ENCODE data around the gene ADAMTS12. TPM values are rescaled to one million over a fixed set of nuclear protein-coding genes. Genes with fewer than 3 reads are reported as not detected.
"Not testable (repeated sequence)": the region's sequence is repeated elsewhere in the genome, so short reads cannot be mapped to it uniquely, and the experiment has no call there.

The ADAMTS12 gene
- total RNA-seq, 1 experiment from 2014 or later = not detected

DNA sequence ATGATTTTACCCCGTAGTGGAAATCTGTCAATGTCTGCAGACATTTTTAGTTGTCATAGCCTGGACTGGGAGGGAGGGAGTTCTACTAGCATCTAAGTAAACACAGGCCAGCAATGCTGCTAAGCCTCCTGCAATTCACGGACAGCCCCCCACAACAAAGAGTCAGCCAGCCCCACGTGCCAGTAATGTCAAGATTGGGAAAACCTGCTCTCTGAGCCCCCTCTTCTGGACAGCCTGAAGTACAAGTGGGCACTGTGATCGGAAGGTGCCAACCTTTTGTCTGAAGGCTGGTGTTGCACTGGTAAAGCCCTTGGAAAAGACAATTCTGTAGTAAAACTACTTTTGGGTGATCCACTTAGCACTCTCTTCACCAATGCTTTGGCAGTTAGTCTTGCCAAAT lies 296.5 kb downstream of the ADAMTS12 start:
- in situ Hi-C loops (cut with HindIII; ENCODE audit: low pct_unique_long_range_greater_than_20kb, low sequenced_read_pairs) = no loop called here
- no peak for DNase-seq (ENCODE audit: low read depth)

DNA sequence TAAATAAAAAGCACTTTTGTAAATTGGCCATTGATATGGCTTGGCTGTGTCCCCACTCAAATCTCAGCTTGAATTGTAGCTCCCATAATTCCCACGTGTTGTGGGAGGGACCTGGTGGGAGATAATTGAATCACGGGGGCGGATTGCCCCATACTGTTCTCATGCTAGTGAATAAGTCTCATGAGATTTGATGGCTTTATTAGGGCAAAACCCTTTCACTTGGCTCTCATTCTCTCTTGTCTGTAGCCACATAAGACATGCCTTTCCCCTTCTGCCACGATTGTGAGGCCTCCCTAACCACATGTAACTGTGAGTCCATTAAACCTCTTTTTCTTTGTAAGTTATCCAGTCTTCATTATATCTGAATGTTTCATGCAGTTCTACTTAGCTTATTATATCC lies 297.8 kb downstream of the ADAMTS12 start:
- DNase-seq (ENCODE audit: low read depth) = no peak

DNA sequence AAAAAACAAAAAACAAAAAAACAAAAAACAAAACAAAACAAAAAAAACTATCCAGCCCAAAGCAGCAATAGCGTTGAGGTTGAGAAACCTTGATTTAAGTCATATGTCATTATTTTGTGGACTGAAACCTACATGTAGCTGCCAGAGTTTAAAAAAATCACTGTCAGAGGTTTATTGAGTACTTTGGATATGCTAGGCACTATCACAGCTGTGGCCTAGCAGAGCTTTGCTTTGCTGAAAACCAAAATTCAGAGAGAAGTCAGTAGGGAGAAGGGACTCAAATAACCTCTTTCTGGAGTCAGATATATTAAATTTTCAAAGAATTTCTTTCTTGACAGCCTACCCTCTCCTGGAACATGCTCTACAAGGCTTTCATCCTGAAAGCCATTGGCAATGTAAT lies 299.5 kb downstream of the ADAMTS12 start:
- in situ Hi-C loops (cut with HindIII; ENCODE audit: low pct_unique_long_range_greater_than_20kb, low sequenced_read_pairs) = no loop called here
- DNase-seq (ENCODE audit: low read depth) = no peak

More for the DNA sequence above, 297.8 kb downstream of the ADAMTS12 start:
- in situ Hi-C loops (cut with HindIII; ENCODE audit: low pct_unique_long_range_greater_than_20kb, low sequenced_read_pairs) = no loop called here

DNA sequence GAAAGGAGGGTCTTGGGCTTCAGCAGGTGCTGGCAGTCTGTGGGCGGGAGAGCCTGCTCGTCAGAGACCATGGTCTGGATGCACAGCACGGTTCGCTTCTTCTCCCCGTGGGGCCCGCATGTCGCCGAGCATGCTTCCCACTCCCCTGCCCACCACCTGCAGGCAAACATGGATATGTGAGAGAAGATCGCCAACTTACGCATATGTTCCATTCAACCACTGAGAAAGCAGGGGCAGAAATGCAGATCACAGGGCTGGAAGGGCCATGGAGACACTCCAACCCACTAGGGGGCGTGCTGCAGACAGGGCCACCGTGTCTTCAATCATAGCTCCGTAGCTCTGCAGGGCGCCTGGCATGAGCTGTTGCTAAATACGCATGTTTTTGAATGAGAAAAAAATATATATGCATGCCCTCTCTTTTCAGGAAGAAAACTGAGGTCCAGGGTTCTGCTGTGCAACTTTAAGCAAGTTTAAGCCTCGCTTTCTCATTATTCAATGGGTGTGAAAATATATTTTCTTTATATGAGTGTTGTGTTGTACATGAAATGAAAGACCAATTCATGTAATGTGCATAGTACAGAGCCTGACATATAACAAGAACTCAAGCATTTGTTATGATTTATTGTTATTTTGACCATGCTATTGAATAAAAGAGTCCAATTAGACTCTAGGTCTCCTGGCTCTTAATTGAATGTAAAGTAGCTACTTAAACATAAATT lies 303.0 kb downstream of the ADAMTS12 start:
- in situ Hi-C loops (cut with HindIII; ENCODE audit: low pct_unique_long_range_greater_than_20kb, low sequenced_read_pairs) = no loop called here
- no peak for DNase-seq (ENCODE audit: low read depth)

DNA sequence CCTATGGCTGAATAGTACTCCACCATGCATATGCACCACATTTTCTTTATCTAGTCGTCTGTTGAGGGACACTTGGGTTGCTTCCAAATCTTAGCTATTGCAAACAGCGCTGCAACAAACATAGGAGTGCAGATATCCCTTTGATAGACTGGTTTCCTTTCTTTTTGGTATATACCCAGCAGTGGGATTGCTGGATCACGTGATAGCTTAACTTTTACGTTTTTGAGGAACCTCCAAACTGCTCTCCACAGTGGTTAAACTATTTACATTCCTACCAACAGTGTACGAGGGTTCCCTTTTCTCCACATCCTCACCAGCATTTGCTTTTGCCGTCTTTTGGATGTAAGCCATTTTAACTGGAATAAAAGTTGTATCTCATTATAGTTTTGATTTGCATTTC lies 308.5 kb downstream of the ADAMTS12 start:
- DNase-seq (ENCODE audit: low read depth) = no peak
- in situ Hi-C loops (cut with HindIII; ENCODE audit: low pct_unique_long_range_greater_than_20kb, low sequenced_read_pairs) = no loop called here

DNA sequence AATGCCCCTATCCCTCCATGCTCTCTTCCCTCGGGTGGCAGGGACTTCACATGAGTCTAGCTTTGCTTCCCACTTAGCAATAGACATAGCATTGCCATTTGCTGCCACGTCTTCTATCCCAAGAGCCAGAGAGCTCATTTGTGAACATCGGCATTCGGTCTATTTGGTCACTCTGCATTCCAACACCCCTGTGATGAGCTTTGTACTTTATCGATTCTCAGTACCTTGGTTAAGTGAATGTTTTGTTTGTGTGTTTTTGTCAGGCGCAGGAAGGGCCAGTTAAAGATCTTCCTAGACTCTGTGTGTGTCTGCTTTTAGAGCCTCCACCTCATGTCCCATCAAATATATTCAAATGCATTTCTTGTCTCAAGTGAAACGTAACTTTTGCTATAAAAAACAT lies 309.4 kb downstream of the ADAMTS12 start:
- in situ Hi-C loops (cut with HindIII; ENCODE audit: low pct_unique_long_range_greater_than_20kb, low sequenced_read_pairs) = no loop called here
- DNase-seq (ENCODE audit: low read depth) = no peak

DNA sequence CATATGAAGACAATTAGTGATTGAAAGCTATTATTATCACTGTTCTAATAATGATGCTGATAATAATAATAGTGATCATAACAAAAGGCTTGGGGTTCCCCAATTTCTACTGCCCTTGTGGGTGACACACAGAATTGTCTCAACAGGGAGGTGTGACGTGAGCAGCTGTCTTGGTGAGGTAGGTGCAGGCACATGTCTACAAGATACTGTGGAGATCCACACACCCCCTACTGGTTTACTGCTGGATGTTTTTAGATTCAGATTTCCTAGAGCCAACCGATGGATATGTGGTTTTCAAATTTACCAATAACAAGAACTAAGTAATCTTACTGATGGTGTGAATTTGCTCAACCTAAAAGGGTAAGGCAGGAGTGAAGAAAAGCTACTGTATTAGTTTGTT lies 312.0 kb downstream of the ADAMTS12 start:
- DNase-seq (ENCODE audit: low read depth) = no peak
- in situ Hi-C loops (cut with HindIII; ENCODE audit: low pct_unique_long_range_greater_than_20kb, low sequenced_read_pairs) = no loop called here

DNA sequence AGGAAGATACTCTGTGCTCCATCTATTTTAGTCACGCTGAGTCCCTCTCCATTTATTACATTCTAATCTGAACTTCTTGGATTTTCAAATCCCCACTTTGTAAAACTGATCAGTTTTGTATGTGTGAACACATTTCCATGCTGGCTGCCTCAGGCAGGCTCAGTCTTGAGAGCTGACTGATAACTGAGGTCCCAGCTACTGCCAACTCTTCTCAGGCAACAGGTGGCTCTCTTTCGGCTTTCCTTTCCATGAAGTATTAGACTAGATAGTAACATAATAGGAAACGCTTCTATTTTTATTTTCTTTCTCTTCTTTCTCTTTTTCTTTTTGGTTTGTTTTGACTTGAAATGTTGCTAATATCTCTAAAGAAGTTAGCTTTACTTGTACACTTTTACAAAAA lies 312.6 kb downstream of the ADAMTS12 start:
- in situ Hi-C loops (cut with HindIII; ENCODE audit: low pct_unique_long_range_greater_than_20kb, low sequenced_read_pairs) = no loop called here
- no peak for DNase-seq (ENCODE audit: low read depth)

DNA sequence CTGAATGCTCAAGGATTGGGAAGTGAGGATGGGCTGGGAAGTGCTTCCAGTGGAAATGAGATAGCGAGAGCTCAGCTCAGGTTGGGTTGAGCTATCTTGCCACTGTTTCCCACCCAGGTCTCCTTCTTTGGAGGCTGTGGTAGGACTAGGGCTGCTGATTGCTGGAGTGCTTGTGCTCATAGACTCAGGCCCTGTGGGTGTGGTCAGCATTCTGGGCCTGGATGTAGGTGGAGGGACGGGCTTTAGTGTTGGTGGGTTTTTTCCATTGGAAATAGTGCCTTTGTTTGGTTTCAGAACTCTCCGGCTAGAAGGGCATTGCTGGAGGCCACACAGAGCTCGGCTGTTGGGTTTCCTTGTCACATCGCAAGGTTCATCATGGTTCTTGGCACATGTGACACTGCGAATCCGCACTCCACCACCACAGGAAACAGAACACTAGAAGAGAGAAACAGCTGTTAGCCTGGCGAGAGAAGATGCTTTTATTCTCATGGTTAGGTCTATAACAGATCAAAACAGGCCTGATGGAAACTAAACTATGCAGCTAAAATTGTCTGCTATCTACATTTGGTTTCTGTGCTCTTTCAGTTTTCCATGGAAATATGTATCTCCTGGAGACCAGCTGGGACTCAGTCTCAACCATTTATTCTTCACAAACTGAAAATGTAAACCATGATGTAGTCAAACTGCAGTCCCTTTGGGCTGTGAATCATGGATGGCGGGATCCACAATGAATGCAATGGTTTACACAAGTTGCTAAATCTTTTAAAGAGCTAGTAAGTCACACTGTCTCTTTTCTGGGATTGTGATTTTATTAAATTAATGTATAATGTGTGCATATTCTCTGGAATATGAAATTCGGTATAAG lies 314.8 kb downstream of the ADAMTS12 start:
- in situ Hi-C loops (cut with HindIII; ENCODE audit: low pct_unique_long_range_greater_than_20kb, low sequenced_read_pairs) = no loop called here
- no peak for DNase-seq (ENCODE audit: low read depth)

DNA sequence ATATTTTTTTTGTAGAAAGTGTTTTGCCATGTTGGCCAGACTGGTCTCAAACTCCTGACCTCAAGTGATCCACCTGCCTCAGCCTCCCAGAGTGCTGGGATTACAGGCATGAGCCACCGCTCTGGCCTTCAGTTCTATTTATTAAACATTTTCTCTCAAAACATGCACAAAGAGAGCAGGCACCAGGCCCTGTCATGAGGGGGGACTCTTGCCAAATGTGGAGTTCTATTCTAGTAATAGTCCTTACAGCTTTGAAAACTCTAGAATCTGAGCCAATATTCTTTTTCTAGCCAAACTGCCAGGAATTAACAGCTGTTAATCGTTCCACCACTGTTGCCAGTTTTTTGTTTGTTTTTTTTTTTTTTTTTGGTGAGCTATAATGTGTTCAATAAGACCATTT lies 326.5 kb downstream of the ADAMTS12 start:
- in situ Hi-C loops (cut with HindIII; ENCODE audit: low pct_unique_long_range_greater_than_20kb, low sequenced_read_pairs) = no loop called here
- DNase-seq (ENCODE audit: low read depth) = no peak

DNA sequence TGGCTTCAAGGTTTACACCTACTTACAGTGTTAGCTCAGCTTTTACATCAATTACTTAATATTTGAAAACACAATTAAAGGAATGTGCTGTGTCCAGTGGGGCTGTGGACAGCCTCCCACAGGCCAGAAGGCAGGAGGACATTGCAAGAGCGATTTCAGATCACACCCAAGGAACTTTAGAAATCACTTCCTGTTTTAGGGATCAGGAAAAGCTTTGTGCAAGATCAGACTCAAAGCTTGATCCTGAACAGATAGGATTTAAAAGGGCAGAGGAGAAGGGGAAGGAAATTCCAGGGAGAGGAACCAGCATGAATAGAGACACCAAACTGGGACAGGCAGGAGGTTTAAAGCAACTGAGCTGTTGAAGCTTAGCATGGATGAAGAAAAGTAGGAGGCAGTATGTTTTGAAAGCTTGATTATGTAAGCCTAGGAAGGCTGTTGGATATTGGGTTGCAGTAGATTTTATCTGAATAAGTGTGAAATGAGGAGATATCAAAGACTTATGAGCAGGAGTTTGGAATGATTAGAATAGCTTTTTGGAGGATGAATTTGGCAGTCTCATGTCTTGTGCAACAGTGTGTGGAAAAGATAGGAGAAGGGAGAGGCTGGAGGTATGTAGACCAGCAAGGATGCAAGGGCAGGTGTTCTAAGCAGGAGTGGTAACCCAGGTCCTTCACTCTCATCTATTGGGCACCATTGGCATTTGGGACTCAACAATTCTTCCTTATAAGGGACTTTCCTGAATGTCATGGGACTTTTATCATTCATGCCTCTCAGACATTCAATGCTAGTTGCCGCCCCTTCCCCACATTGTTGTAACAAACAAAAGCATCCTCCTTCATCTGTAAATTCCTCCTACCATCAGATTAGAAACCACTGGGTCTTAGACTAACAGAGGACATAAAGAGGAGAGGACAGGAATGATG lies 327.5 kb downstream of the ADAMTS12 start:
- DNase-seq (ENCODE audit: low read depth) = no peak
- in situ Hi-C loops (cut with HindIII; ENCODE audit: low pct_unique_long_range_greater_than_20kb, low sequenced_read_pairs) = no loop called here

DNA sequence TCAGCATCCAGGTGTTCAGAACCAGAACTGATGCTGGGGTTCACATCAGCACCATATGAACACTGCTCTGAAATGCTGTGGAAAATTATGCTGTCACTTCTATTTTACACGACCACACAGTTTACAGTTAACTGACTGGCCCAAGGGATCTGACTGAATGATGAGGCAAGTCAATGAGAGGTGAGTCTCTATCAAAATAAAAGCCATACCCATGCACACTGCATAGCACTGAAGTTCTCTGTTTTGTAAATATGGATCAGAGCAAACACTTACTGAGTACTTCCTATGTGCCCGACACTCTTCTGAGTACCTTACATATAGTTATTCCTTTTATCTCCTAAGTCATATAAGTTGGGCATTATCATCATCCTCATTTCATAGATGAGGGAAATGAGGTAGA lies 328.3 kb downstream of the ADAMTS12 start:
- in situ Hi-C loops (cut with HindIII; ENCODE audit: low pct_unique_long_range_greater_than_20kb, low sequenced_read_pairs) = no loop called here
- DNase-seq (ENCODE audit: low read depth) = no peak

DNA sequence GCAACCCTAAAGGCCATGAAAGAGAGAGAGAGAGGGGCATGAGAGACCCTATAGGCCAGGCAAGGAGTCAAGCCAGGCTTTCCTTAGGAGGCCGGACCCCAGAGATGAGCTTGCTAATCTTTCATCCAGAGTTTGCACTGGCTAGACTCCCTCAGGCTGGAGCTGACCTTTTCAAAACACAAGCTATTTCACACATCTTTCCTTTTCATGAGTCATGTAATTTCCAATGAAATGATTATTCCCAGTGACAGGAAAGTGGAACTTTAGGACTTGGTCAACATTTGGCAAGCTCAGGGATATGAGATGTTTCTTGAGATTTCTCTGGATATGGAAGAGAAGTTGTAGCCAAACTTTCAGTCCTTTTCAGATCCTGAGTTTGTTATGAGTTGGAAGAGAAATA lies 333.3 kb downstream of the ADAMTS12 start:
- no peak for DNase-seq (ENCODE audit: low read depth)
- in situ Hi-C loops (cut with HindIII; ENCODE audit: low pct_unique_long_range_greater_than_20kb, low sequenced_read_pairs) = no loop called here

DNA sequence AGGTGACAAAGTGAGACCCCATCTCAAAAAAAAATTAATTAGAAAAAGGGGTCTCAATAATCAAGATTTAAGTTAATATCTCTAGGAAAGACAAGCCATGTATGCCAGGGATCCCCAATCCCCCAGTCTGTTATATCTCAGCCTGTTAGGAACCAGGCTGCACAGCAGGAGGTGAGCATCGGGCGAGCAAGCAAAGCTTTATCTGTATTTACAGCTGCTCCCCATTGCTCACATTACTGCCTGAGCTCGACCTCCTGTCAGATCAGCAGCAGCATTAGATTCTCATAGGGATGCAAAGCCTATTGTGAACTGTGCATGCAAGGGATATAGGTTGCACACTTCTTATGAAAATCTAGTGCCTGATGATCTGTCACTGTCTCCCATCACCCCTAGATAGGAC lies 334.2 kb downstream of the ADAMTS12 start:
- no peak for DNase-seq (ENCODE audit: low read depth)
- in situ Hi-C loops (cut with HindIII; ENCODE audit: low pct_unique_long_range_greater_than_20kb, low sequenced_read_pairs) = no loop called here

DNA sequence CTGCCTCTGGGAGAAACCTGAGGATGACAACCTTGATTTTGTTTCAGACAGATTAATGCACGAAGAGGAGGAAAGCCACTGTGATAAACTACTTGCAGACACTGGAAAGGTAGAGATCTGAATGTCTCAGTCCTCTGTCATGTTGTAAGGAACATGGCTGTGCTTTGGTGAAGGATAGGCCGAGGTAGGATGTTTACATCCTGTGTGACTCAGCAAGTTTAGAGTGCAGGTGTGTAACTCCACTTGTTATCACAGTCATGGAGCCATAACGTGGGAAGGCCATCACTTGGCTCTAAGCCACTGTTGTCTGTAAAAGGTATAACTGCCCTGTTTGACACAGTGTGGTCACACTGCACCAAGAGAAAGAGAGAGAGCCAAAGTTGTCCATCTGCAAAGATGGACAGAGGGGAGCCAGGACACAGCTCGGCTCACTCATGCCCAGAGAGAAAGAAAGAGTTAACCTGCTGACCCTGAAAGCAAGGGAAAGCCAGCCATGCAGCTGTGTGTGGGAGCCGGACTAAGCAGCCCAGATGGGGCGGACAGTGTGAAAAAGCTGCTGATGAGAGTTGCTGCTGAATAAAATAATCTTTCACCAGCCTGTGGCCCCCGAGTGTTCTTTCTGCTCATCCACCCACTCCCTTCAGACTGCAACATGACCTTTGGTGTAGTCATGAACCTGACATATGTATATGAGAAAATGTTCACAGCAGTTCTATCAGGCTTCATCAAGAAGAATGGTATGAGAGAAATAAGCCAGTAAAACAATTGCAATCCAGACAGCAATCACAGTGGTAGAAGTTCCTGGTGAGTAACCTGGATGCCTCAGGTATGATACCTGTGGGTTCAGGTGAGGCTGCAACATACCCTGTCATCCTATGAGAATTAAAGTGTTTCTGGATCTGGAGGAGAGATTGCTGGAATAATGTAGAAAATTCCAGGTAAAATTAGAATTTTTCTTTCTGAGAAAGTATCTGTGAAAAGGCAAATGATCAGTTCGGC lies 335.2 kb downstream of the ADAMTS12 start:
- in situ Hi-C loops (cut with HindIII; ENCODE audit: low pct_unique_long_range_greater_than_20kb, low sequenced_read_pairs) = no loop called here
- peak; percentile 1 for DNase-seq (ENCODE audit: low read depth)

DNA sequence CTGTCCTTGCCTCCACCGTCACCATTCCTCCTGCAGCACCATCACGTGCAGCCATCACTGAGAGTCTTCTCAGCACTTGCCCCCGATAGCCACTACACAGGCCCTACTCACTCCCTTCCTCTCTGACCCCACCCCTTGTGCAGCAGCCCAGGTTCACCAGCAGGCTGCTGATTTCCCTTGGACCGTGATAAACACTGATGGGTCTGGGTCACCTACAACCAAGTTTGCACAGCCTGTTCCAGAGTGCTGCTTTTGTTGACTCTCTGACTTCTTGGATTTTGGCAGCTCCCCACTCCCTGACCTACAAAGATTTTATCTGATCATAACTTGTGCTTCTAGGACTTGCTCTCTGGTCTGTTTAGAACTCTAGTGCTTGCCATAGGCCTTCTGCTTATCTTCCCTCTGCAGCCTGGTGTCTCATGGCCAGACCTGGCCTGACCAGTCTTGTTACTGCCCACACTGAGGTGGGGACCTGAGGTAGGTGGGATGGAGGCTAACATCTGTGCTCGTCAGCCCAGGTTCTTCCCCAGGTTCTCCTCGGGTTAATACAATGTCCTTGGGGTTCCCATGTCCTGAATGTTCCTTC lies 341.7 kb downstream of the ADAMTS12 start:
- no peak for DNase-seq (ENCODE audit: low read depth)
- in situ Hi-C loops (cut with HindIII; ENCODE audit: low pct_unique_long_range_greater_than_20kb, low sequenced_read_pairs) = no loop called here

DNA sequence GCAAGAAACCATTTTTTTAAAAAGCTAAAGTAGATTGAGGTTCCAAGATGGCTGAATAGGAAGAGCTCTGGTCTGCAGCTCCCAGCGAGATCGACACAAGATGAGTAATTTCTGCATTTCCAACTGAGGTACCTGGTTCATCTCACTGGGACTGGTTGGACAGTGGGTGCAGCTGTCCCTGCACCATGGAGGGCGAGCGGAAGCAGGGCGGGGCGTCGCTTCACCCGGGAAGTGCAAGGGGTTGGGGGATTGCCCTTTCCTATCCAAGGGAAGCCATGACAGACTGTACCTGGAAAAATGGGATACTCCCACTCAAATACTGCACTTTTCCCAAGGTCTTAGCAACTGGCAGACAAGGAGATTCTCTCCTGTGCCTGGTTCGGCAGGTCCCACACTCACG lies 352.0 kb downstream of the ADAMTS12 start:
- in situ Hi-C loops (cut with HindIII; ENCODE audit: low pct_unique_long_range_greater_than_20kb, low sequenced_read_pairs); DNase-seq (ENCODE audit: low read depth): not testable (repeated sequence)
